GM19467 (cell line): ENCODE data around the gene SPATC1L.
"Not testable (repeated sequence)": the region's sequence is repeated elsewhere in the genome, so short reads cannot be mapped to it uniquely, and the experiment has no call there.

Experiments
- ATAC-seq: cut with Tn5 transposase; IDR thresholded peaks from one replicate; pipeline ENCODE4 v1.9.1; 2021; ENCODE audit warnings: mild to moderate bottlenecking, moderate library complexity; ENCODE audit not compliant: unreplicated experiment

Gene SPATC1L

GRCh38 chr21:46184625-46185555, 631 bp upstream of the SPATC1L start:
- ATAC-seq: peak; percentile 41

- ATAC-seq: not testable (repeated sequence)
These were observed 836 bp downstream of the SPATC1L start for GRCh38 chr21:46183337-46183909.

- ATAC-seq: no peak
These were observed 1.5 kb downstream of the SPATC1L start for GRCh38 chr21:46182548-46183336.

- ATAC-seq: no peak
These were observed 2.2 kb downstream of the SPATC1L start for GRCh38 chr21:46181953-46182547.

- no peak for ATAC-seq
These were observed 2.8 kb downstream of the SPATC1L start for GRCh38 chr21:46181436-46181835.

GRCh38 chr21:46180778-46181391, 3.4 kb downstream of the SPATC1L start:
- no peak for ATAC-seq

GRCh38 chr21:46180079-46180722, 4.1 kb downstream of the SPATC1L start:
- ATAC-seq: no peak

- no peak for ATAC-seq
These were observed 4.6 kb downstream of the SPATC1L start for GRCh38 chr21:46179708-46180078.

- ATAC-seq: no peak
These were observed 5.3 kb downstream of the SPATC1L start for GRCh38 chr21:46178961-46179360.

- not testable (repeated sequence) for ATAC-seq
These were observed 7.7 kb downstream of the SPATC1L start for GRCh38 chr21:46176443-46177129.

- no peak for ATAC-seq
These were observed 10.7 kb downstream of the SPATC1L start for GRCh38 chr21:46173573-46173972.

GRCh38 chr21:46172863-46173528, 11.3 kb downstream of the SPATC1L start:
- no peak for ATAC-seq

- no peak for ATAC-seq
These were observed 12.0 kb downstream of the SPATC1L start for GRCh38 chr21:46171996-46172862.

GRCh38 chr21:46171585-46171984, 12.7 kb downstream of the SPATC1L start:
- ATAC-seq: no peak

GRCh38 chr21:46170436-46171193, 13.6 kb downstream of the SPATC1L start:
- ATAC-seq: not testable (repeated sequence)

GRCh38 chr21:46168659-46169386, 15.4 kb downstream of the SPATC1L start:
- no peak for ATAC-seq

GRCh38 chr21:46168238-46168637, 16.0 kb downstream of the SPATC1L start:
- ATAC-seq: no peak
